Glomerular endothelial cell (primary cell): ENCODE data around the gene KRT3. TPM values are rescaled to one million over a fixed set of nuclear protein-coding genes. Genes with fewer than 3 reads are reported as not detected.

Experiments used
- DNase-seq: peaks from one replicate; pipeline ENCODE4 v3.0.0-alpha.2; 2011; ENCODE audit warnings: low read depth, low spot score; ENCODE audit errors: extremely low read depth
- total RNA-seq: library from RNA; depleted of rRNA; stranded (reverse); fragments of >200 nt; gene quantifications from 2 replicates; pipeline ENCODE4 v1.2.3, GENCODE V29; 2015

Gene KRT3
- total RNA-seq, 1 donor from 2014 or later = 0.18 TPM

DNA sequence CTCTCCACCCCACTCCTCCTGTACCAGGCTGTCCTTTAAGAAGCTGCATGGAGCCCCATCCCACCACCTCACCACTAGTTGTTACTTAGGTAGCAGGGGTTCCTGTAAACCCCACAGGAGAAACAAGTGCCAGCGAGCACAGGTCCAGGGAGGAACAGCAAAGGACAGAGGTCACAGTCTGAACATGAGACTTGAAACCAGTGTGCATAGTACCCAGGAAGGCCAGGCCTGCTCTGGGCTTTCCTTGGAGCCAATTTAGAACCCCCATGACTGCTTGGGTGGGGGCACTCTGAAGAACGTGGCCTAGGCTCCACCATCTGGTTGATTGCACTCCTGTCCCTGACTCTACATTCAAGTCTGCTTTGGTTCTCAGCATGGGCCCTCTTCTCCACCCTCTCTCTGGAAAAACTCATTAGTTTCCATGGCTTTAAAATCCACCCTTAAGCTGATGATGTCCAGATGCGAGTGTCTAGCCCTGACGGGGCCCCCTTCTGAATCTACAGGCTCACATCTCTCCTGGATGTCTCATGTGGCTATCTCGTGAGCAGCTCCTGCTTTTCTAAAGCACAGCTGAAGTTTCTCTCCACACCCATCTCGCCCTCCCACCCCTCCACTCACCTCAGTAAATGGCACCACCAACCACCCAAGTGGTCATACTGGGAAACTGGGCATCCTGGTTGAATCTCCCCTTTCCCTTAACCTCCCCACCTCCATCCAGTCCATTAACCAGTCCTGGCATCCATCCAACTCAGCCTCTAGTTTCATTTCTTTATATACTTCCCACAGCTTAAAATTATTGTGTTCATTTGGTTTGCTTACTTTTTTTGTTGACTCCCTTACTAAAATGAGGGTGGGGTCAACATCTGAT is 8.4 kb downstream of the KRT3 start:
- DNase-seq = no peak

DNA sequence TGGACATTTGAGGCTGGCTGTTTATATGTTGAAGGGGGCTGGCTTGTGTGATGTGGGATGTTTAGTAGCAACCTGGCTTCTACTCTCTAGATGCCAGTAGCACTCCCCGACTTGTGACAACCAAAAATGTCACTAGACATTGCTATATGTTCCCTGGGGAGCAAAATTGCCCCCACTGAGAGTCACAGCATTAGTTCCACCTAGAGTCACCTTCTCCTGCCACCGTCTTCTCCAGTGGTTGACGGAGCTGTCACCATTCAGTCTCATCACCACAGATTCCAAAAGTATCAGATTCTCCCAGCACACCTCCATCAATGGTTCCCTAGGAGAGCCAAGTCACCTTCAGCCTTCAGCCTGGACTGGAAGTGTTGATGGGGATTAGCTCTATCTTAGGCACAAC is 11.0 kb downstream of the KRT3 start:
- DNase-seq = no peak

DNA sequence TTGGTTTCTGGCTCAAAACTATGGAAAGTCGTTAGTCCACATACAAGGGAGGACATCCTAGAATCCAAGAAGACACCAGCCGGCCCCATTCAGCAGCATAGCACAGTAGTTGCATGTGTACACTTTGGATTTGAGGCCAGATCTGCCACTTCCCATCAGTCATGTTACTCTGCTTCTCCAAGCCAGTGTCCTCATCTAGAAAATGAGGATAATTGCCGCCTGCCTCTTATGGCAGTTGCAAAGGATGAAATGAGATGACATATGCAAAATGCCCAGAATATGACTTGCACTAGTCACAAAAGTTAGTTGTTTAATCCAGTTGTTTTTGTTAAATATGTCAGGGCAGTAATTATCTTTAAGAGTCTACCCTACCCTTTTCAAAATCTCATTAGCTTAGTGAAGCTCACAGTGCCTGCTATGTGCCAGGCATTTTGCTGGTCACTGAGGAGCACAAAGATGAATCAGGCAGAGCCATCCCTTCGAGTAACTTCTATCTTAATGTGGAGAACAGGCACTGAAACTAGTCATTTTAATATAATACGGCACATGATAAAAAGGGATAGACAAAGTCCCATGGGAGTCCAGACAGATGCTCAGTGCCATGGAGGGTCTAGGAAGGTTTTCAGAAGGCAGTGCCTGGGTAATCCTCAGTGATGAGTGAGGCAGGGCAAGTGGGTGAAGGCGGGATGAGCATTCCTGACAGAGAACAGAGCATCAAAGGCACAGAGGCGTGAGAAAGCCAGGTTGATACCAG is 12.2 kb downstream of the KRT3 start:
- DNase-seq = no peak

DNA sequence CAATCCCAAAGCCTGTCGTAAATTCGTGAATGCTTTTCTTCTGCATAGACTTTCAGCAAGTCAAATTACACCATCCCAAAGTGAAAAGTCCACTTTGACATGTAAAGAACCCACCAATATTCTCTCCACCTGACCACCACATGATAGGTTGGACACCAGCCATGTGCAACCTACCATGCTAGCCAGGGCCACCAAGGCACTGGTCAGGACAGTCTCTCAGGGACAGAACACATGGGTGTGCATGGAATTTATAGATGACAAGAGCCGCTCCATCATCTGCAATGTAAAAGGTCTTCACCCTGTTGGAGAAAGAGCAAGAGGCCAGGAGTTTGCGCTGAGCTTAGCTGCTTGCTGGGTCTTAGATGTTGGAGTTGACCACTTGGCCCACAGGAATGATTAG is 13.4 kb downstream of the KRT3 start:
- DNase-seq = no peak

DNA sequence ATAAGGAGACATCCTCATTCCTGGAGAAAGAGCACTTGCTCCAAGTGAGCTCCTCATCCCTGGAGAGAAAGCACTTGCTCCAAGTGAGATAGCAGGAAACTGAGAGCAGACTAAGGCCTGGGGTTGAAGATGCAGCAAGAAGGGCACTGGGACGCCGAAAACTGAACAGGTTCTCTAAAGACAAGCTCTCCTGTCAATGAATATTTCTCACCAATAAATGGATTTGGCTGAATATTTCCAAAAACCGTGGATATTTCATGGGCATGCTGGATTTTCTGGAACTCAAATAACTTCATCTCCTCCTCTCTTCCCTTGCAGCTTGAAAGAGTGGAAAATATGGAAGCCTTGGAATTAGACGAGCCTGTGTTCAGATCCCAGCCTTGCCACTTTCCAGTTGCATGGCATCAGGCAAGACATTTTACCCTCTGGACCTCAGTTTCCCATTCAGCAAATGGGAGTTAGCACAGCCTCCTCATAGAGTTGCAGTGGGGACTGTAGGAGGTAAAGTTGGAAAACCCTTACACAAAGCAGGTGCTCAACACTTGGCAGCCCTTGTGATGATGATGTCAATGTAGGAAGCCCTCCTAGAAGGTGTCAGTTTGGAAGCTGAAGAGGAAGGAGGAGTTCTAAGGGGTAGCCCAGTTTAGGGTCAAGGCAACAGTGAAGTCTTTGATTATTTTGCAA is 14.4 kb downstream of the KRT3 start:
- DNase-seq = no peak

DNA sequence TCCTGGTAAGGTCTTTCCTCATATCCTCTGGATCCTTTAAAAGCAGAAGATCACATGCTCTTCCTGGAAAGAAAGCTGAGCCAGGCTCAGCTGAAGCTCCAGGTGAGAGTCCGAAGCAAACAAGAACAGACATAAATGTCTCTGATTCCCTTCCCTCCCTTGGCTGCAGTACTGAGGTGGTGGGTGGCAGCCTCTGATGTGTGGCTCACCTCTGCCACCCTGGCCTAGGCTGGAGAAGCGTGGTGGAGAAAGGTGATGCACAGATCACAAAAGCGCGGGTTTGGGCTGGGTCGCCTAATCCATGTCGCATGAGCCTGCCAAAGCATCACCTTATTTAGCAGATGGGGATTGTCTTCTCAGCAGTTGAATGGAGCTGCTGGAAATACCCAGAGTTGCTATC is 16.0 kb downstream of the KRT3 start:
- no peak for DNase-seq

DNA sequence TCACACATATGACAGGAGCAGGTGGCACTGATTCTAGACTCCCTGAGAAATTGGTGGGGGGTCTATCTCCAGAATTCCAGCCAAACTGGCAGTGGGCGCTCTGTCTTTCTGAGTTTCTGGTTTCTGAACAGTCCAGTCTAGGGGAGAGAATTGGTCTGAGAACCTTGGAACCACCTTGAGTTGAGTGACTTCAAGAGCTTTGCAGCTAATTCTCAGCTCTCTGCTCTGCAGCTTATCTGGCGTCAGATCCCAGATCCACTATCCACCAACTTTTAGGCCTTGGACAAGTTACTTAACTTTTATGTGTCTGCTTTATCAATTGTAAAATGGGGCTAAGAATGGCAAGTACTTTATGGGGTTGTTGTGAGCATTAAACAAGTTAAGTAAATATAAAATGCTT is 17.1 kb downstream of the KRT3 start:
- DNase-seq = no peak

DNA sequence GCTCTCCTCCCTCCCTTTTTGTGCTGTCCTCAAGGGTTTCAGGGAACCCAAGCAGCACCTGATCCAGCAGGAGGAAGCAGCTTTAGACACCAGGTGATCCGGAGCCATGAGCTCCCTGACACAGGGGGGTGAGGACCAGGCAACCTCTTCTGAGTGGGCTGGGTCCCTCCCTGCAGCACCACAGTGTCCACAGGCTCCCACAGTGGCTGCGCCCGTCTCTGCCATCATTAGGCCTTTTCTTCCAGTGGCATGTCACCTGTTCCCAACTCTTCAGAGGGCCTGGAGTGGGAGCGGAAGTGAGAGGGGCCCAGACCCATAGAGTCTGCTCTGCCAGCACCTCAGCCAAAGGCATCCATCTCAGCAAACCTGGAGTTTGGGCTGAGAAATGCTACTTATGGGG is 18.4 kb downstream of the KRT3 start:
- DNase-seq = no peak

DNA sequence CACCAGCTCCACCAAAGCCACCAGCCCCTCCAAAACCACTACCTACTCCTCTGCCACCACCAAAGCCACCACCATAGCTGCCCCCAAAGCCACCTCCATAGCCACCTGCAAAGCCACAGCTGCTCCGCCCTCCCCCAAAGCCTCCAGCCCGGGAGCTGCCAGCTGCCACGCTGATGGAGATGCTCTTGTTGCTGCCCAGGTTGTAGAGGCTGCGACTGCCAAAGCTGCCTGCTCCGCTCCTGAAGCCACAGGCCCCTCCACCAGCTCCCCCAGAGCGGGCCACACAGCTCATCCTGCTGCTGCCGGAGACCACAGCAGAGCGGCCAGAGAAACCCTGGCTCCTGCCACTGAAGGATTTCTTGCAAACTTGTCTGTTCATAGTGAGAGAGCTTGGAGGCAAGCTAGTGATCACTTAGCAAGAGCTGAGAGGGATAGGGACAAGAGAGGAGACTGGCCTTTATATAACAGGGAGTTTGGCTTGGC is 19.0 kb downstream of the KRT3 start, which contains the start of gene KRT76:
Gene KRT76, minus strand, starts transcription at position 433 of the 483 bp plus-strand sequence. Its CDS starts 54 bp downstream, at position 379.
- no peak for DNase-seq

DNA sequence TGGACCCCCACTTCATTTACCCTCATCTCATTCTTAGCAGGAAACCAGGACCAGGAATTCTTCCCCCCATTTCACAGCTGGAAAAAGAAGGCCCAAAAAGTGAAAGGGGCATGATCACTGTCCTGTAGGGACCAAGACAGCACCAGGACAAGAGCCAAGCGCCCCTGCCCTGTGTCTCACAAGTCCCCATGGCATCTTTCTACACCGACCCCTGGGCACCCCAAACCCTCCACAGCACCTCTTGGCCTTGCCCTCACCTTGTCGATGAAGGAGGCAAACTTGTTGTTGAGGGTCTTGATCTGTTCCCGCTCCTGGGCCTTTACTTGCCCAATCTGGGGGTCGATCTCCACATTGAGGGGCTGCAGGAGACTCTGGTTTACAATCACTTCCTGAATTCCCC is 19.5 kb downstream of the KRT3 start:
- DNase-seq = no peak

DNA sequence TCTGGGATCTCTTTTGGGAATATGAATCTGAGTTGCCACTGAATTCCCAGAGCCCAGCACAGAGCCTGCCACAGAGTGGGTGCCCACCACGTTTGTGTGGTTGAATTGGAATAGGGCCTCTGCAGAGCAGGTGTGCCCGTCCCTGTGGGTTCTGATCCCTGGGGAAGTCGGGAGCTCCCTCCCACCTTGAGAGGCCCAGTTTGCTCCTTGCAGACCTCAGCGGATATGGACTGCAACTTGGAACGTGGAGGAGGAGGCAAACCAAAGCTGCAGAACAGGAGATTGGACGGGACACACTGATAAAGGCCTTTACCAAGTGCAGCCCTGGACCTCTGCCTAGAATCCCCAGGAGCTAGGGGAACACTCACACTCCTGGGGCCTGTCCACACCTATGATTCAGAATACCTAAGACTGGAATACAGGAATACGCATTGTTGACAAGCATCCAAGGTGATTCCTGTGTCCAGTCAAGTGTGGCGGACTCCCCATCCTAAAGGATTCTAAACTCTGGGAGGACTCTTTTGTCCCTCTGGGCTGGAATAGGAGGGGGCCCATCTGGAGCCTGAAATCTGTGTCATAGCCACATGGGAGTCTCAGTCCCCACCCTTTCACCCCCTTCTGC is 21.2 kb downstream of the KRT3 start:
- no peak for DNase-seq

DNA sequence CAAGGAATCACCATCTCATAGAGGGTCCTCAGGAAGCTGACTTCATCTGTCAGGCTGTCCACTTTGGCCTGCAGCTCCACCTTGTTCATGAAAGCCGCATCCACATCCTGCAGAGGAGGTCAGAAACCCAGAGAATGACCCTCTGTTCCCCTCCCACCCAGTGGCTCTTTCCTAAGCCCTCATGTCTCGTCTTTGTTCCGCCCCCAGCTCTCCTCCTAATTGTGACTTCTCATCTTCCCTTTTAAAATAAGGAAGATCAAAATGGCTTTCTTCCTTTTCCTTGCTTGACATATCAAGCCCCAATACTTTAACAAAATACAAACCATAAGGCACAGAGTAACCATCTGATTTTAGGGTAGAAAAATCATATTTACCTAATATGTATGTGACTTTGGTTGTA is 23.1 kb downstream of the KRT3 start:
- DNase-seq = no peak

DNA sequence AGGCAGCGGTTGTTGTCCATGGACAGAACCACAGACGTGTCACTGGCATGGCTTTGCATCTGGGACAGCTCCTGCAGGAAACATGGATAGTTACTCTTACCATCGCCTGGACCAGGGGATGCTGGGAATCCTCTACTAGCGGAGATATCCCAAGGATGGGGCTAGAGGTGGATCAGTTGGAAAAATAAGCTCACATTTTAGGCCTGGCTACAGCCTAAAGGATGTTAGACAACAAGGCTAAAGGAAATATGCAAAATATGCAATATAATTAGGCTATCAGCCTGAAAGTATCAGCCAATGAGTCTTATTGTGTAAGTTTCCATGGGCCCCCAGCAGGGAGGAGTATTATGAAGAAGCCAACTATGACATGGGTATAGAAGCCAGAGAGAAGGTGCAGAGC is 23.7 kb downstream of the KRT3 start:
- no peak for DNase-seq

DNA sequence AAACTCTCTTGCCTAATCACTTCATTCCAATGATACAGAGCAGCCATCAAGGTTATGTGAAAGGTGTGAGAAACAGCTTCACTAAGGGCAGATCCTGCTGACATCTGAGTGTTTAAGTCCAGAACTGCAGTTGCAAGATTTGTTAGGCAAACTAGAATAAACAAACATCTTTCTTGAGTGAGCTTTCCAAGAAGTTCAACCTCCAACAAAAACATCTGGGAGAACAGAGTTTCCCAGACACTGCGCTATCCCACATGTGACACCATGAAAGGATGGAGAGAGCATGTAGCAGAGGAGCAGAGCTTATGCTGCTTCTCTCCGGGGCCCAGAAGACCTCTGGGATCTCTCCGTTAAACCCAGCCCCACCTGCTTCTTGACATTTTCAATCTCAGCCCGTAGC is 24.4 kb downstream of the KRT3 start:
- no peak for DNase-seq

DNA sequence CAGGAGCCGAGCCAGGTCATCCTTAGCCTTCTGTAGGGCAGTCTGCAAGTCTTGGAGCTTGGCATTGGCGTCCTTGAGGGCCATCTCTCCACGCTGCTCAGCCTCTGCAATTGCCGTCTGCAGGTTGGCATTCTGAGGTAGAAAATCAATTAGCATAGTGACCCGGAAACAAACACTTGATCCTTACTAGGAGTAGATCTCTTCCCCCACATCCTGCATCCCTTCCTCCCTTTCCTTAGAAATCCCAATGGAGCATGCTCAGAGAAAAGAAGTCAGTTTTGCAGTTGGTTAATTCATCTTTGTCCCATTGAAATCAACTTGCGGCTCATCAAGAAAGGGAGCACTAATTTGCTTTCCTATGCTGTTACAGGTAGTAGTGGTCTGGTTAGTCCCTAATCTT is 24.8 kb downstream of the KRT3 start:
- no peak for DNase-seq

DNA sequence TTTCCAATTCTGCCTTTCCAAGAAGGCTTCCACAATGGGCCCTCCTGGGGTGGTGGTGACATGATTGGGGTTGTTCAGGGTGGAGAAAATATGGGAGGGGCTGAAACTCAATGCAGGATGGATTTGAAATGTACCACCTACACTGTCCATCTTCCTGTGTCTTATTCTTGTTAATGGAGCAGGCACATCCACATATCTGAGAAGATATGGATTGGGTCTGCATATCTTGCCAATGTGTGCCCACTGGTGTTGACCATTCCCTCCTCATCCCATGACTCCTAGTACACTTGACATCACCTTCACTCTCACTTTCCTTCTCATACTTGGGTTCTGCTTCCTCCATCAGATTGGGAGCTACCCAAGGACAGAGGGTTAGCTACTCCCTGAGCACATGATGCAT is 26.0 kb downstream of the KRT3 start:
- no peak for DNase-seq

DNA sequence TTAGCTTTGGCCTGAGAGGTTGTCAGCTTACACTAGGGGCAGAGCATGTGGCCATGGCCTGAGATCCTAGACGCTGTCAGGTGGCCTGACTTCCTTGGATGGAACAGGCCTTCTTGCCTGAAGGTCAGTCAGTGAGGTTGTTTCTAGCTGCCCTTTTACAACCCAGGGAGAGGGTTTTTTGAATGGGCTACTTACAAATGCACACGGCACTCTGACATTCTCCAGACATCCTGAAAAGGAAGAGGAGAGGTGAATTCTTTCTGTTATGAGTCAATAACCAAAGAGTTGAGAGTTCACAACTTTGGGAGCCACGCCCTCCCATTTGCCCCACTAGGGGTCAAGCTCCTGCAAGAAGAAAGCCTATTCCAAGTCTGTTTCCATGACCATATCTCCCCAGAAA is 26.6 kb downstream of the KRT3 start:
- no peak for DNase-seq

DNA sequence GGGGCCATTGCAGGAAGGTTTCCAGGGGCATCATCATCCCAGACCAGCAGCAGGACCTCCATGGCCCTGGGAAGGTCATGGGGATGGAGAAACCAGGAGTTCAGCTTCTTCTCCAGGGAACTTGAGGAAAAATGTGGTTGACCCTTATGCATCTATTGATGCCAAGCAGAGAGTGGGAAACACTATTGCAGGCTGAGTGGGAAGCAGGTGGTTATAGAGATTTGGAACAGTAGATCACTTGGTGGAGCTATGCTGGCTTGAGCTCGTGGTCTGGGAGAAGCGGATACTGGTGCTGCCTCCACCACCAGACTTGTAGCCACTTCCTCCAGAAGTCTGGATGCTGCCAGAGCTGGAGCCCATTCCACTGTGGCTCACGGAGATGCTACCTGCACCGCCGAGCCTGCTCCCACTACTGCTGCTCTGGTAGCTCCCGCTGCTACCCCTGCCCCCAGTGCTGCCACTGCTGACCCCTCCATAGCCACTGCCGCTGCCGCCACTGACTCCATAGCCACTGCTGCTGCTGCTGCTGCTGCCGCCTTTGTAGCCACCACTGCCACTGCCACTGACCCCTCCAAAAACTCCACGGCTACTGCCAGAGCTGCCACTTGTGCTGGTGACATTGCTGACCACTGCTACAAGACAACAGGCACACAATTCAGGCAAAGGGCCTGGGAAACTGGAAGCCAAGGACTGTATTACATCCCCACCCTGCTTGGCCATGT is 27.3 kb downstream of the KRT3 start:
- DNase-seq = no peak

DNA sequence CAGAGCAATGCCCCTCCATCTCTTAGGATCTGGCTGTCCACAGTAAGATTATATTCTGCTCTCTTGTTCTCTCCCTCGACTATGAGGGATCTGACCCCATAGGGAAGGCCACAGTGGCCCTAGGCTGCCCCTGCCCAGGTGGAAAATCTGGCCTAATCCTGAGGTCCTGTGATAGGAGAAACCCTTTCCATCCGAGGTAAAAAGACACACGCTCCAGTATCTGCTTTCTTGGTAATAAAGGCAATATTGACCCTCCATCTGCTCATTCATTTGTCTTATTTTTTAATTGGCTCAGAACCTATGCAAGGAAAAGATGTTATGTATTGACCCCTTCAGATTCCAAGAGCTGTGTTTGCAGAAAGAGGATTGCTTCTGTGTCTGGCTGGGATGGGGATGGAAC is 28.5 kb downstream of the KRT3 start:
- no peak for DNase-seq

DNA sequence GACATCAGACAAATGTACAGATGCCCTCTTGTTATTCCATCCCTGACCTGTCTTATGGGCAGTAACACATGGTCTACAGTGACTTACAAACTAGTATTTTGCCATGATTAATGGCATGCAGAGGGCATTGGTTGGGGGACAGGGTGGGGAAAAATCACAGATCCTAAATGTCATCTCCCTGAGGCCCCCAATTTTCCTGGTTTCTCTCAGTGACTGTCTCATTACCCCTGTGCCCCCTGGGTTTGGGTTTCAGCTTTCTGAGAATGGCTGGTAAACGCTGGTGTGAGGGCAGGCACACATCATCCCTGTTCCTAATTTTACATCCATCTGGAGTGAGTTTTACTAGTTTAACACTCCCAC is 28.9 kb downstream of the KRT3 start:
- no peak for DNase-seq
